ENCODE measurements around the gene PSMB4.
"Not testable (repeated sequence)": the region's sequence is repeated elsewhere in the genome, so short reads cannot be mapped to it uniquely, and the experiment has no call there.

PSMB4 gene

GRCh38 chr1:151399324-151400171 is at the start of gene PSMB4:
Gene PSMB4, plus strand, starts transcription at chr1:151399573. Its CDS starts 15 bp downstream, at chr1:151399588.
- DNase-seq = peak; percentile 96

GRCh38 chr1:151350323-151350722 is 49.0 kb upstream of the PSMB4 start:
- not testable (repeated sequence) for DNase-seq

GRCh38 chr1:151352021-151352718 is 47.2 kb upstream of the PSMB4 start:
- DNase-seq = no peak

- DNase-seq = no peak
Observed at GRCh38 chr1:151356696-151357095, 42.7 kb upstream of the PSMB4 start.

- no peak for DNase-seq
Observed at GRCh38 chr1:151361883-151362282, 37.5 kb upstream of the PSMB4 start.

GRCh38 chr1:151362308-151363155 is 36.8 kb upstream of the PSMB4 start:
- no peak for DNase-seq

GRCh38 chr1:151364996-151365395 is 34.4 kb upstream of the PSMB4 start:
- no peak for DNase-seq

GRCh38 chr1:151367658-151368392 is 31.5 kb upstream of the PSMB4 start:
- DNase-seq = no peak

- no peak for DNase-seq
Observed at GRCh38 chr1:151368393-151369301, 30.7 kb upstream of the PSMB4 start.

GRCh38 chr1:151369302-151369610 is 30.1 kb upstream of the PSMB4 start:
- DNase-seq = no peak

- no peak for DNase-seq
Observed at GRCh38 chr1:151369621-151370048, 29.7 kb upstream of the PSMB4 start.

- DNase-seq = no peak
Observed at GRCh38 chr1:151370211-151370911, 29.0 kb upstream of the PSMB4 start.

GRCh38 chr1:151371370-151372057 is 27.9 kb upstream of the PSMB4 start:
- peak; percentile 94 for DNase-seq

- peak; percentile 96 for DNase-seq
Observed at GRCh38 chr1:151372058-151372934, 27.1 kb upstream of the PSMB4 start, which contains the start of gene SELENBP1. Gene SELENBP1, minus strand, starts transcription at chr1:151372705. Its CDS starts 64 bp downstream, at chr1:151372641.

GRCh38 chr1:151373196-151373595 is 26.2 kb upstream of the PSMB4 start:
- no peak for DNase-seq

GRCh38 chr1:151377150-151377884 is 22.1 kb upstream of the PSMB4 start:
- no peak for DNase-seq

GRCh38 chr1:151384584-151384983 is 14.8 kb upstream of the PSMB4 start:
- no peak for DNase-seq

- DNase-seq = no peak
Observed at GRCh38 chr1:151386002-151386401, 13.4 kb upstream of the PSMB4 start.
